GM21367 (cell line): ENCODE data around the gene MARCHF5.
"Not testable (repeated sequence)": the region's sequence is repeated elsewhere in the genome, so short reads cannot be mapped to it uniquely, and the experiment has no call there.

ENCODE experiments used
- ATAC-seq: cut with Tn5 transposase; IDR thresholded peaks from one replicate; pipeline ENCODE4 v1.9.1; 2021; ENCODE audit not compliant: unreplicated experiment

The MARCHF5 gene

DNA sequence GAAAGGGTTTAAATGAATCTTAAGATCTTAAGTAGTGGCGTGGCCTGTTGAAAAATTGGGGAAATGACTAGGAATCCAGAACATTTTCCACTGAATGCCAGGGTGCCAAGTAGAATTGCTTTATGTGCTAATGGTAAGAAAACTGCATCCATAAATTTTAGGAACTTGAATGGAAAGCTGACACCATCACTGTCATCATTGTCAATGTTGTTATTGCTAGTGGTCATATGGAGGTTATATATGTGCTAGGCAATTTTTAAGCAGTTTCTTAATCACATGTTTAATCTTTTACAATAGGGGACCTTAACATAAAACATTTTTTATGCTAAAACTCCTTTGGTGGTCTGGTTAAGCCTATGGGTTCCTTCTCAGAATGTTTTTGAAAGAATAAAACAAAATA is 13.1 kb downstream of the MARCHF5 start:
- no peak for ATAC-seq

DNA sequence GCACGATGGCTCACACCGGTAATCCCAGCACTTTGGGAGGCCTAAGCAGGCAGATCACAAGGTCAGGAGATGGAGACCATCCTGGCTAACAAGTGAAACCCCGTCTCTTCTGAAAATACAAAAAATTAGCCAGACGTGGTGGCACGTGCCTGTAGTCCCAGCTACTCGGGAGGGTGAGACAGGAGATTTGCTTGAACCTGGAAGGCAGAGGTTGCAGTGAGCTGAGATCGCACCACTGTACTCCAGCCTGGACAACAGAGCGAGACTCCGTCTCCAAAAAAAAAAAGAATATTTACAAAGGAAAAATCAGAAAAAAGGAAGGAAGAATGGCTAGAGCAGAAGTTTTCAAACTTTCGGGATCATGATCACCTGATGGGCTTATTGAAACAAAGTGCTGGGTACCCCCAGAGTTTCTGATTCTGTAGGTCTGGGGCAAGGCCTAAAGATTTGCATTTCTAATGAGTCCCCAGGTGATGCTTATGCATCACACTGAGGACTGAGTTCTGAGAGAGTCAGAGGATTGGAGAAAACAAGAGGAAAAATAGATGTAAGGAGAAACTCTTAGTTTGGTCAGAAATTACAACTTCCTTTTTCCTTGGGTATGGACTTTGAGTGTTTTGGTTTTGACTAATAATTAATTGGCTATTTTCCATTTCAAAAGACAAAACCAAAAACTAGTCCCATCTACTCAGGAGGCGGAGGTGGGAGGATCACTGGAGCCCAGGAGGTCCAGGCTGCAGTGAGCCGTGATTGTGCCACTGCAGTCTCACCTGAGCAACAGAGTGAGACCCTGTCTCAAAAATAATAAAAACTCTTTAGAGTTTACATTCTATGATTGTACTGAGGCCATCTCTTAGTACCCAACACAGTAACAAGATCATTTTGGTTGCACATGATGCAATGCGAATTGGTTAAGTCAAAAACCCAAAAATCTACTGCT is 14.4 kb downstream of the MARCHF5 start:
- ATAC-seq, result no peak

DNA sequence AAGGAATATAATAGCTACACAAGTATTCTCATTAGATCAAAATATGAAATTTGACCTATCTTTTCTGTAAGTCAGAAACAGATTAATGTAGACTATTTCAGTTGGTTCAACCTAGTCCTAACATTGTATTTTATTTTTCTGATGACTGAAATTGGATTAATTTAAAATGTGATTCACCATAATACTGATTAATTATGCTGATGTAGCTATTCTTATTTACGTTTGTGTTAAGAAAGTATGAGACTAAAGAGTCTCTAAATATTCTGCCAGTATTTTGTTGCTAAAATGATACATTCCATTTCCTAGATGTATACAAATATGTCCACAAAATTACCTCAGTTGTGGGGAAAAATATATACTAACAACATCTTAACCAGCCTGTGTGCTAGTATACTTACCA is 18.3 kb downstream of the MARCHF5 start:
- ATAC-seq, result no peak

DNA sequence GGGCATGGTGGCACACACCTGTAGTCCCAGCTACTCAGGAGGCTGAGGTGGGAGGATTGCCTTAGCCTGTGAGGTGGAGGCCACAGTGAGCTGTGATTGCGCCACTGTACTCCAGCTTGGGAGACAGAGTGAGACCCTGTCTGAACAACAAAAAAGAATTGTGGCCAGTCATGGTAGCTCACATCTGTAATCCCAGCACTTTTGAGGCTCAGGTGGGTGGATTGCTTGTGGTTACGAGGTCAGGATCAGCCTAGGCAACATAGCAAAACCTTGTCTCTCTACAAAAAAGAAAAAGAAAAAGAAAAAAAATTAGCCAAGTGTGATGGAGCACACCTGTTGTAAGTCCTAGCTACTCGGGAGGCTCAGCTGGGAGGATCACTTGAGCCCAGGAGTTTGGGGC is 22.8 kb downstream of the MARCHF5 start:
- no peak for ATAC-seq

DNA sequence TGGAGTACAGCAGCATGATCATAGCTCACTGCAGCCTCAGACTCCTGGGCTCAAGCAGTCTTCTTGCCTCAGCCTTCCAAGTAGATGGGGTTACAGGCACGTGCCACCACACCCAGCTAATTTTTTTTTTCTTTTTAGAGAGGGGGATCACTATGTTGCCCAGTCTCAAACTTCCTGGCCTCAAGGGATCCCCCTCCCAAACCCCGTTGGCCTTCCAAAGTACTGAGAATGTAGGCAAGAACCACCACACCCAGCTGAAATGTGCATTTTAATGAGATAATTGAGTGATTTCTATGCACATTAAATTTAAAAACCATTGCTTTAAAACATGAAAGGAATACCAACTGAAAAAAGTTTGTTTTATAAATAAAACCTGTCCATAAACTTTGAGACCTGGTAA is 25.6 kb downstream of the MARCHF5 start:
- ATAC-seq, result no peak

DNA sequence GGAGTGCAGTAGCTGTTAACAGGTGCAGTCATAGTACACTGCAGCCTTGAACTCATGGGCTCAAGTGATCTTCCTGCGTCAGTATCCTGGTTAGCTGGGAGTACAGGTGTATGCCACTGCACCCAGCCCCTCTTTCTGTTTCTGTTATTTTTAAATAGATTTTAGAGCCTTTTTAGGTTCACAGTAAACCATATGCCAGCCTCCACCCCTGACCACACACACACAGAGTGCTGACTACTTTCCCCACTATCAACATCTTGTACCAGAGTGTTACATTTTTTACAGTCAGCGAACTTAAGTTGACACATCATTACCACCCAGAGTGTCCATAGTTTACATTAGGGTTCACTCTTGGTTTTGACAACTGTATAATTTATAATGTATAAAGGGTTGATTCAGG is 32.1 kb downstream of the MARCHF5 start:
- ATAC-seq, result no peak

DNA sequence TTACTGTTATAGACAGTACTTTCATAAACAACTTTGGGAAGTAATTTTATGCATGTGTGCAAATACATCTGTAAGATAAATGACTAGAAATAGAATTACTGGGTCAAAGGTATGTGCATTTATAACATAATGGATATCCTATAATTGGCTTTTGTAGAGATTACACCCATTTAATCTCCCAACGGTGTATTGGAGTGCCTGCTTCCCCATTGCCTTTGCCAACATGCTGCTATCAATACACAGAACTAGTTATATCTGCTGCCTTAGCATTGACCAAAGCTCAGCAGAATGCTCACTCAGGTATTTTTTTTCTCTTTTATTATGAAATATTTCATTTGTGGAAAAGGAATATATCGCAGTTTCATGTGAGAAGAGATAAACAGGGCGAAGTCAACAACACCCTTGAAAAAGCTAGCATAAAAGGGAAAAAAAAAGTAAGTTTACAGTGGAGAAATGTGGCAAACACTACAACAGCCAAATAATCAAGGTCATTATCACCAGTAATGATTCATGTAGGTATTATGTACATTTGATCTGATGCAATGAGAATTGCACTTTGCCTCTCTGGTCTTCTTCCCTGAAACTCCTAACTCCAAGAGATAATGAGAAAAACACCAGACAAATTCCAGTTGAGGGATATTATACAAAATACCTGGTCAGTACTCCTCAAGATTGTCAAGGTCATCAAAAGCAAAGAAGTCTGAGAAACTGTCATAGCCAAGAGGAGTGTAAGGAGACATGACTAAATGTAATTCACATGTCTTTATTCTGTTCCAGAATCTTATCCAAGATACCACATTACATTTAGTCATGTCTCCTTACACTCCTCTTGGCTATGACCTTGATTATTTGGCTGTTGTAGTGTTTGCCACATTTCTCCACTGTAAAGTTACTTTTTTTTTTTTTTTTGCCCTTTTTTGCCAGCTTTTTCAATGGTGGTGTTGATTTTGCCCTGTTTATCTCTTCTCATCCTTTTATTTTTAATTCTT is 36.8 kb downstream of the MARCHF5 start:
- no peak for ATAC-seq

DNA sequence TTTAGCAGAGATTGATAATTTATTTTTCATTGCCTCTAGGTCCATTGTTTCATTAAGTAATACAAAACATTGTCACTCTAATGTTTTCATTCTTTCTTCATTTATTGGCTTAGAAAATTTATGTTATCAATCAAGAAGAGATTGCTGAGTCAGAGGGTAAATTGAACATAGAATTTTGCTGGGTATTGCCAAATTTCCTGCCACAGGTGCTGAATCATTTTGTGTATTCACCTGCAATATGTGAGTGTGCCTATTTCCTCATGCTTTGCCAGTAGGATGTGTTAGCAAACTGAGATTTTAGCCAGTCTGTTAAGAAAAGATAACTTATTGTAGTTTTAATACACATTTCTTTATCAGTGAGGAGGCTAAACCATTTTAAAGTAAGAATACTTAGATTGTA is 38.0 kb downstream of the MARCHF5 start:
- no peak for ATAC-seq

DNA sequence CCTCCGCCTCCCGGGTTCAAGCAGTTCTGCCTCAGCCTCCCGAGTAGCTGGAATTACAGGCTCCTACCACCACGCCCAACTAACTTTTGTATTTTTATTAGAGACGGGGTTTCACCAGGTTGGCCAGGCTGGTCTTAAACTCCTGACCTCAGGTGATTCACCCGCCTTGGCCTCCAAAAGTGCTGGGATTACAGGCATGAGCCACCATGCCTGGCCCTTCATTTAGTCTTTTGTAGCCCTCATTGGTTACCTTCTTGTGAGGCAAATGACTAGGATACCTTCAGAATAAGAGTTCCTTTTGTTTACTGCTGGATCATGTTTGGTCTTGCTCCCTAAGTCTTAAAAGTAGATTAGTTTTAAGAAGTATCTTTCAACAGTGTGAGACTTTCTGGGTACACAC is 39.0 kb downstream of the MARCHF5 start:
- ATAC-seq, result not testable (repeated sequence)

DNA sequence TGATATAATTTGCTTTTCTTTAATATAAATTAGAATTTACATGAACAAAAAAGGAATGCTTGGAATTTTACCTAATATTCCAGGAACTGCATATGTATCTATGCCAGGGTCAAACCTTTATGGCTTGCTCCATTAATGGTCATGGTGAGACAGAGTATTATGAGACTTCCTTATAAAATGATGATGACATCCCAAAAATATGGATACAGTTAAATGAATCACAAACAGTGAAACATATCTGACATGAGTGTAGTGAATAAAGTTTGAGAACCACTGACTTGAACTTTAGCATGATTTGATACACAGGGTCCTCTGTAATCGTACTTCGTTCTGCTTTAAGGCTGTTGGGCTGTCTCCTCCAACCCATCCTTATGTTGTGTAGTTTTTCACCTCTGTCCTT is 51.8 kb downstream of the MARCHF5 start:
- no peak for ATAC-seq

DNA sequence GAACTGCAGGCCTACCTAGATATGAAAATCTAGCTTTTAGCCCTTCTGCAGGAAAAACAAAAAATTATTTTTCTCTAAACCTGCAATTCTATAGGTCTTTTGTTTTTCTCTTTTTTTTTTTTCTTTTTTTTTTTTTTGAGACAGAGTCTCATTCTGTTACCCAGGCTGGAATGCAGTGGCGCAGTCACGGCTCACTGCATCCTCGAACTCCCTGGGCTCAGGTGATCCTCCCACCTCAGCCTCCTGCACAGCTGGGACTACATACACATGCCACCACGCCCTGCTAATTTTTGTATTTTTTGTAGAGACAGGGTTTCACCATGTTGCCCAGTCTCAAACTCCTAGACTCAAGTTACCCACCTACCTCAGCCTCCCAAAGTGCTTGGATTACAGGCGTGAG is 54.6 kb downstream of the MARCHF5 start:
- ATAC-seq, result not testable (repeated sequence)

DNA sequence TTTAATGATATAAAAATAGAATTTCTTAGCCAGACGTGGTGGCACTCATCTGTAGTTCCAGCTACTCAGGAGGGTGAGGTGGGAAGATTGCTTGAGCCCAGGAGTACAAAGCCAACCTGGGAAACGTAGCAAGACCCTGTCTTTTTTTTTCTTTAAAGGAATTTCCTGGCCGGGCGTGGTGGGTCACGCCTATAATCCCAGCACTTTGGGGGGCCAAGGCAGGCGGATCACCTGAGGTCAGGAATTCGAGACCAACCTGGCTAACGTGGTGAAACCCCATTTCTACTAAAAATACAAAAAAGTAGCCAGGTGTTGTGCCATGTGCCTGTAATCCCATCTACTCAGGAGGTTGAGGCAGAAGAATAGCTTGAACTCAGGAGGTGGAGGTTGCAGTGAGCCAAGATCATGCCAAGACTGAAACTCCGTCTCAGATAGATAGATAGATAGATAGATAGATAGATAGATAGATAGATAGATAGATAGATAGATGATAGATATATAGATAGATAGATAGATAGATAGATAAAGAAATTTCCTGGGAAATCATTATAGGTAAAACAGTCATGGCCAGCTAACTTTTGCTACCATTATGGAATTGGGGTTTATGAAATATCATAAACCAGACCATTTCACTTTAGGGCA is 56.2 kb downstream of the MARCHF5 start:
- not testable (repeated sequence) for ATAC-seq

DNA sequence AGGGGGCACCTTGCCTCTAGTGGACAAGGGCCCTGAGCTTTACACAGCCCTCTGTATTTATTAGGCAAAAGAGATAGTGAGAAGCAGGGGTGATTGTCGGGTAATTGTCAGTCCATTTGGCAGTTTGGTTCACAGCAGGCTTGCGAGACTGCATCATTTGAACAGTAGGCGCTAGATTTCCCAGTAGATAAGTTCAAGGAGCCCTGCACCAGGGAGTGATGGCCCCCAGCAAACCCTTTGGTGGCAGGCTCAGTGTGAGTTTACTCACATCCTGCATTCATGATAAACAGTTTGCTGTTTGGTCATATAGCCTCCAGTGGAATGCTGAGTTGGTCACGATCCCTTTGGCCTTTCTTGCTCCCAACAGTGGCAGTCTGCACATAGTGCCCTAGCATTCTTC is 59.4 kb downstream of the MARCHF5 start:
- ATAC-seq, result no peak

DNA sequence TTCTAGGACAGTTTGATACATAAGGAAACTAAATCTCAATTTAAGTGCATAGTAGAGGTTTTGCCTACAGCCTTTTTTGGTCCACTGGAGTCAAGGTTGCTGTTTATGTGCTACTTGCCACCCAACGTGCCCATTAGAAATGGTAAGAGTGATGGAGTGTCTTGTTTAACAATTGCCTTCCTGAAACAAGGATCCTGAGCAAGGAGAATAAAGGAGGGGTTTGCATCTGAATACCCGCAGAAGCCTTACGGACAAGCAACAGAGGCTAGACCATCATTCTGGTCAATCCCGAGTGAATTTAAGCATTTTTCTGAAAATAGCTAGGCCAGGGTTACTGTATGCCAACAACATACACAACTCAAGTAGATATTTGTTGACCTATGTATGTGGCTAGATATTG is 63.6 kb downstream of the MARCHF5 start:
- no peak for ATAC-seq

DNA sequence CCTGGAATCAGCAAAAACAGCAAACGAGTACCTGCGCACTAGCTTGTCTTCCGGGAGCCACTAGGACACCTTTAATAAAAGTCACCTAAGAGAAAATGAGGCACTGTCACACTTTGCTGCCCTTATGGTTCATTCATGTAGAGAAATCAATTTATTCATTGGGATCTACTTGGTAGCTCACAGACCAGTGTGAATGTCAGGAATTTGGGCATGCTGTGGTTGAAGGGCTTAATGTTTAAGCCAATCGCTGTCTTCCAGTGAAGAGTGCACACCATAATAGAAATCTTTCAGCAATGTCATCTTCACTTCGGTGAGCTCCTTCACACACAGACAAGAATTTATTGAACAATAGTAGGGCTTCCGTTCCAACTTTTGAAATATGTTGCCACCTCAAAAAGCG is 65.1 kb downstream of the MARCHF5 start:
- no peak for ATAC-seq

DNA sequence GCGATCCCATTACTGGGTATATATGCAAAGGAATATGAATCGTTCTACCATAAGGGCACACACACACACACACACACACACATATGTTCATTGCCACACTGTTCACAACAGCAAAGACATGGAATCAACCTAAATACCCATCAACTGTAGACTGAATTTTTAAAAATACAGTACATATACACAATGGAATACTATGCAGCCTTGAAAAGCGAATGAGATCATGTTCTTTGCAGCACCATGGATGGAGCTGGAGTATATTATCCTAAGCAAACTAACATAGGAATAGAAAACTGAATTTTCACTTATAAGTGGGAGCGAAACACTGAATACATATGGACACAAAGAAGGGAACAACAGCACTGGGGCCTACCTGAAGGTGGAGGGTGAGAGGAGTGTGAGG is 72.5 kb downstream of the MARCHF5 start:
- no peak for ATAC-seq

DNA sequence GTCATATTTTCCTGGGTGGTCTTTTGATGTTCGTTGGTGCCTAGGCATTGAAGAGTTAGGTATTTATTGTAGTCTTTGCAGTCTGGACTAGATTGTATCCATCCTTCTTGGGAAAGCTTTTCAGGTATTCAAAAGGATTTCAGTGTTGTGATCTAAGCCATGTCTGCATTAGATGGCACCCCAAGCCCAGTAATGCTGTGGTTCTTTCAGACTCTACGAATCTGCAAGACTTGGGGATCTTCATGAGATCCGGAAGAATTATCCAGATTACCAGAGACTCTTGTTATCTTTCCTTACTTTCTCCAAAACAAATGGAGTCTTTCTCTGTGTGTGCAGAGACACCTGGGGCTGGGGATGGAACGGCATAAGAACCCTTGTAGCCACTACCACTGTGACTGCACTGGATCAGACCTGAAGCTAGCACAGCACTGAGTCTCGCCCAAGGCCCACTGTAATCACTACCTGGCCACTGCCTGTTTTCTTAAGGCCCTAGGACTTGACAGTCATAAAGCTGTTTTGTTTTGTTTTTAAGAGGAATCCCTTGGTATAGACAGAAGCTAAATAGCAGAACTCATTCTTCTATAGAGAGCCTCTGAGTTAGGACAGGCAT is 75.5 kb downstream of the MARCHF5 start:
- no peak for ATAC-seq

DNA sequence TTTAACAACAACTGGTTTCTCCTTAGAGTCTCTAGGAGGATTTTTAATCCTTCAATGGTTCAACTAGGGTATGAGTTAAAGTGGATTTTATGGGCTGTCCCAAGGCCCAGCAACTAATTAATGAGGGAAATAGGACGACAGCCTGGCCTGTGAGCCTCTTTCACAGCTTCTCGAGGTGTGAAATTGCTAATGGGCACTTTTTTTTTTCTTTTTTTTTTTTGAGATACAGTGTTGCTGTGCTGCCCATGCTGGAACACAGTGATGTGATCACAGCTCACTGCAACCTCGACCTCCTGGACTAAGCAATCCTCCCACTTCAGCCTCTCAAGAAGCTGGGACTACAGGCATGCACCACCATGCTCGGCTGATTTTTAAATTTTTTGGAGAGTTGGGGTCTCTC is 87.0 kb downstream of the MARCHF5 start:
- no peak for ATAC-seq

DNA sequence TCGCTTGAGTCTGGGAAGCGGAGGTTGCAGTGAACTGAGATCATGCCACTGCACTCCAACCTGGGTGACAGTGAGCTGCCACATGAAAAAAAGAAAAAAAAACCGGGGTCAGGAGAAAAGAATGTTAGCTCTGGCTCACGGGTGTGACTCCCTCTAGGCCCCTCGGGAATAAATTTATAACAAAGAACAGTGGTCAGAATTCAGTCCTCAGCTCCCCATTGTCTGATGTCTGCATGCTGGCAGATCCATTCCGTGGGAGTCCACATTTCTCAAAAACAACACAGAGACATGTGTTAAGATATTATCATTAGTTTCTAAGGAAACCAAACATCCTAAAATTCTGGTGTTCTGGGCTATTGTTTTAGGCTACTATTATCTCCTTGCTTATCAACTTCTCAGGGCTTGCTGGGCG is 90.6 kb downstream of the MARCHF5 start:
- no peak for ATAC-seq

DNA sequence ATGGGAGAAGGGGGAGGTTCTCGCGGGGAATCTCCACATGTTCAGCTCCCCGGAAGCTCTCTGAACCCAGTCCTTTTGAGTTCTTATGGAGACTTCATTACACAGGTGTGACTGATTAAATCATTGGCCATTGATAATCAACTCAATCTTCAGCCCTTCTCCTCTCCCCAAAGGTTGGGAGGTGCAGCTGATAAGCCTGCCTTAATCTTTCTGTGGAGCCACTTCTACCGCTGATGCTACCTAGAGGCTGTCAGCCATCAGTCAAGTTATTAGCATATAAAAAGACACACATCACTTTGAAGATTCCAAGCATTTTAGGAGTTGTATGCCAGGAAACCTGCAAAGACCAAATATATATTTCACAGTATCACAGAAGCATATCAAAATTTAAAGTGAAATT is 91.7 kb downstream of the MARCHF5 start:
- no peak for ATAC-seq

DNA sequence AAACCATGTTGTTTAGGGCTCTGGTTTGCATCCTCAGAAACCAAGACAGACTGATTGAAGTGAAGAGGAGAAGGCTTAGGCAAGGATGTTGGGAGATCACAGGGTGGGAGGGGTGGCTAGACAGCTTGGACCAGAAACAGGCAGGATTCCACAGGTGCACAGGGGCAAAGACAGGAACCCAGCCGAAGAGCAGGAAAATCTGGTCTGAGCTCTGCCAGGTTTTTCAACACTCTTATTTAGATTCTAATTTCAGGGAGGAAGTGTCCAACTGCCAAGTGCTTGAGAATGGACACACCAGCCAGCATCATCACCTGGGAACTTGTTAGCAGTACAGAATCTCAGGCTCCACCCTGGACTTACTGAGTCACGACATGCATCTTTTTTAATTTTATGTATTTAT is 93.8 kb downstream of the MARCHF5 start:
- no peak for ATAC-seq
